Omental fat pad (tissue), 4 donors: ENCODE measurements around the gene CSTA. TPM values are rescaled to one million over a fixed set of nuclear protein-coding genes. Genes with fewer than 3 reads are reported as not detected.
A peak's percentile ranks its signal among the peaks of the same experiment; 100 is the strongest.
"Not testable (repeated sequence)": the region's sequence is repeated elsewhere in the genome, so short reads cannot be mapped to it uniquely, and the experiment has no call there.

Source experiments
- ATAC-seq: fragments of 150-250 bp; one replicate; pipeline ENCODE4 v1.9.1; 2016; ENCODE audit warnings: mild to moderate bottlenecking, moderate library complexity; ENCODE audit not compliant: low FRiP score
- DNase-seq: peaks from one replicate; pipeline ENCODE4 v3.0.0-alpha.2; 2019; ENCODE audit warnings: low spot score
- total RNA-seq, 4 donors: library from RNA; depleted of rRNA; stranded (reverse); fragments of >200 nt; gene quantifications; one replicate each; pipeline ENCODE4 v1.1.0, GENCODE V29; 2016
- TF ChIP-seq, protein P1 (sequence below), 3 donors: fragments of 450-650 bp; IDR thresholded peaks; one replicate each; pipeline ENCODE4 v1.5.1; 2016 to 2017; ENCODE audit warnings: antibody characterized with exemption in 3 of 3, mild to moderate bottlenecking in 3 of 3, moderate library complexity in 2 of 3

The CSTA gene
- total RNA-seq, 4 donors from 2014 or later: 2.7 to 9.1 (median 6.3) TPM

DNA sequence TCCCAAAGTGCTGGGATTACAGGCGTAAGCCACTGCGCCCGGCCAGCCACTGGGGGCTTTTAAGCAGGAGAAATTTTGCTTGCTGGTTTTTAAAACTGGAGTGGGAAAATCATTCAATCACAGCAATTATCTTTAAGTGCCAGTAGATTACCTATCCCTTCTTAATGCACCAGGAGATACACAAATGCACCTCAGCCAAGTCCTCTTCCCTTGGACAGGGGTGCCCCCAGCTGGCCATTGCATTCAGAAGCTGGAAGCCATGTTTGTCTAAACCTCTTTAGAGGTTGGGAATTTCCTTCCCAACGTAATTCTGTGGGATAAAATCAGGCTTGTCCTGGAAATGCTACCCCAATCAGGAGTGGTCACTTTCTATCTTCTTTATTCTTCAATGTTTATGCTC, 31.4 kb downstream of the CSTA start:
- TF ChIP-seq, protein P1, sequence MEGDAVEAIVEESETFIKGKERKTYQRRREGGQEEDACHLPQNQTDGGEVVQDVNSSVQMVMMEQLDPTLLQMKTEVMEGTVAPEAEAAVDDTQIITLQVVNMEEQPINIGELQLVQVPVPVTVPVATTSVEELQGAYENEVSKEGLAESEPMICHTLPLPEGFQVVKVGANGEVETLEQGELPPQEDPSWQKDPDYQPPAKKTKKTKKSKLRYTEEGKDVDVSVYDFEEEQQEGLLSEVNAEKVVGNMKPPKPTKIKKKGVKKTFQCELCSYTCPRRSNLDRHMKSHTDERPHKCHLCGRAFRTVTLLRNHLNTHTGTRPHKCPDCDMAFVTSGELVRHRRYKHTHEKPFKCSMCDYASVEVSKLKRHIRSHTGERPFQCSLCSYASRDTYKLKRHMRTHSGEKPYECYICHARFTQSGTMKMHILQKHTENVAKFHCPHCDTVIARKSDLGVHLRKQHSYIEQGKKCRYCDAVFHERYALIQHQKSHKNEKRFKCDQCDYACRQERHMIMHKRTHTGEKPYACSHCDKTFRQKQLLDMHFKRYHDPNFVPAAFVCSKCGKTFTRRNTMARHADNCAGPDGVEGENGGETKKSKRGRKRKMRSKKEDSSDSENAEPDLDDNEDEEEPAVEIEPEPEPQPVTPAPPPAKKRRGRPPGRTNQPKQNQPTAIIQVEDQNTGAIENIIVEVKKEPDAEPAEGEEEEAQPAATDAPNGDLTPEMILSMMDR (IDR thresholded peaks at IDR 0.05): no peak
- peak; percentile 63 for ATAC-seq
- no peak for DNase-seq

DNA sequence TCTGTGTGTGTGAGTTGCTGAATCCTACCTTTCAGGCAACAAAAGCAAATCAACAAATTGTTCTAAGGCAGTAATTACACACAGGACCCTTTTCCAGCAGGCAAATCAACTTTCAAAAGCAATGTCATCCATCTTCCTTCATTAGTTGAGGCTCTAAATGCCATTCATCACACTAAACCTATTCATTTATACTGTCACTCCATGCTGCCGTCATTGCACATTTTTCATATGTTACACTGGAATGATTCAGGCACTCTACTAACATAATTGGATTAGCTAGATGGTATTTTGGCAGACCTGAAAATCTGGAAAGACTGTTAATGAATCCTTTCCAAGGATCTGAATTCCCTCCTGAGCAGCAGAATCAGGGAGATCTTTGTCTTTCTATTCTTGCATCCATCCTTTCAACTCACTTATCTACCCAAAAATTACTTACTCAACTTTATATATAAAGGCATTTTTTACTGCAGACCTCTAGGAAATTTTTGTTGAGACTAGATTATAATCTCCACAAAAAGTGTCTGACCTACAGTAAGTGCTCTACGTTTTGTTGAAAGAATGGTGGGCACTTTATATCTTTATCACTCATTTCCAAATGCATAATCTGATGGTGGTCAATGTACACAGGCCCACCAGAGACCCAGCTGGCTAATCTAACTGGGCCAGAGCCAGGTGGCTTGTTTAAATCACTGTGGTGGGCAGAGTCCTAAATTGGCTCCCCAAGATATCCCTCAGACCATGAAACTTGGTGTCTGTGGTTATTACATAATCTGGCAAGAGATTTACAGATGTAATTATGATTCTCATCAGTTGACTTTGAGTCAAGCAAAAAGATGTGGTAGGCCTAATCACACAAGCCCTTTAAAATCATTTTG, 33.0 kb downstream of the CSTA start:
- TF ChIP-seq, protein P1 (IDR thresholded peaks at IDR 0.05): no peak
- DNase-seq (no peak), ATAC-seq (no peak)

DNA sequence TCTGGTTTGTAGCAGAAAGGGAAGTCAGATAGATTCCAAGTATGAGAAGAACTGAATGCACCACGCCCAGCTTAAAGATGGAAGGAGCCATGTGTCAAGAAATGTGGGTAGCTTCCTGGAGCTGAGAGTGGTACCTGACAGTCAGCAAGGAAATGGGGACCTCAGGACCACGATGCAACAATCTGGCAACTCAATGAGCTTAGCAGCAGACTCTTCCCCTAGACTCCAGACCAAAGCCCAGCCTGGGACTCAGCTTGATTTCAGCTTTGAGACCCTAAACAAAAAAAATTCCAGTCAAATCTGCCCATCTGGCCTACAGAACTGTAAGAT, 33.6 kb downstream of the CSTA start:
- ATAC-seq (no peak), DNase-seq (no peak)
- TF ChIP-seq, protein P1 (IDR thresholded peaks at IDR 0.05): no peak

DNA sequence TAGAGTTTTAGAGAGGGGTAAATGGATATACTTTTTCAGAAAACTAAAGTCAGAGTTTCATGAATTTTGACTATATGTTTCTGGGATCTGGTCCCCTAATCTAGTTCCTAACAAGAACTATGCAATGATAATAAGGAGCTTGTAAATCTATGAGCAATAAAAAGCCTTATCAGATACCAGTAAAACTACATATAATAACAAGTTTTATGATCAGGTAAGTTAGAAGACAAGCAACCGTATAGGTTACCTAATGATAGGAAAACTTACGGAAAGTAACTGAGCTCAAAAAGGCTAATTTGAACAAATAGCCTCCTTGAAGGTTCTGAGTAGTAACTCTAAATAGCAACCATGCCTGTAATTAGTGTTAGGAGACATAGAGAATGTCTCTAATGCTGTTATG, 37.0 kb downstream of the CSTA start:
- TF ChIP-seq, protein P1 (IDR thresholded peaks at IDR 0.05): no peak
- no peak for DNase-seq
- no peak for ATAC-seq

DNA sequence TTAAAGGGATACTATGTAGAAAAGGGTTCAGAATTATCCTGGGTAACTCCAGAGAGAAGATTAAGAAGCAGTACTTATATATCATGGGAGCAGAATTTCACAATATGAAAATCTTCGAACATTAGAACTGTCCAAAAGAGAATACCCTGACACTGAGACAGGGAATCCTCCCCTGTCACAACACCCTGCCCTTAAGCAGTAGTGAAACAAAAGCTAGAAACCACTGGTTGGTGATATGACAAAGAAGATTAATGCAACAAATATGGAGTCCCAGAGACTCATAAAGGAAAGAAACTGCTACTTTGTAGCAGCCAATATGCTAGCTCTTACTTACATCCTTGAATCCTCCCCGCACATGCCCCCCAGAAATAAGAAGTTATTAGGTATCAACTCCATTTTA, 39.4 kb downstream of the CSTA start:
- TF ChIP-seq, protein P1 (IDR thresholded peaks at IDR 0.05): no peak
- DNase-seq (no peak), ATAC-seq (no peak)

DNA sequence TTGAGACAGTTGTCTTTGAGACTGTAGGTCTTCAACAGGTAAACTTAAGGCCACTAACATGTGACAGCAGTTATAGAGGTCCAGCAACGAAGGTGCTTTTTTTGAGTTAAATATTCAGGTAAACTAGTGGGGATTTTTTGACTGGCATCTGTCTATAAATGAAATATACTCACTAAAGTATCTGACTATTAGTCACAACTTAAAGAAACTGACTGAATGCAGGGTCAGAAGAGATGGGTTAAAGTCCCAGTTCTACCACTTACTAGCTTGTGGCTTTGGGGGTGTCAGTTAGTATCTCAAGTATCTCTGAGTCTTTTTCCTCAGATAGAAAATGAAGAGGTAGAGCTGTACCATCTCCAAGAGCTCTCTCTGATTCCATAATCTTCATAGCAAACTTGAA, 40.0 kb downstream of the CSTA start:
- TF ChIP-seq, protein P1 (IDR thresholded peaks at IDR 0.05): no peak
- DNase-seq: no peak

DNA sequence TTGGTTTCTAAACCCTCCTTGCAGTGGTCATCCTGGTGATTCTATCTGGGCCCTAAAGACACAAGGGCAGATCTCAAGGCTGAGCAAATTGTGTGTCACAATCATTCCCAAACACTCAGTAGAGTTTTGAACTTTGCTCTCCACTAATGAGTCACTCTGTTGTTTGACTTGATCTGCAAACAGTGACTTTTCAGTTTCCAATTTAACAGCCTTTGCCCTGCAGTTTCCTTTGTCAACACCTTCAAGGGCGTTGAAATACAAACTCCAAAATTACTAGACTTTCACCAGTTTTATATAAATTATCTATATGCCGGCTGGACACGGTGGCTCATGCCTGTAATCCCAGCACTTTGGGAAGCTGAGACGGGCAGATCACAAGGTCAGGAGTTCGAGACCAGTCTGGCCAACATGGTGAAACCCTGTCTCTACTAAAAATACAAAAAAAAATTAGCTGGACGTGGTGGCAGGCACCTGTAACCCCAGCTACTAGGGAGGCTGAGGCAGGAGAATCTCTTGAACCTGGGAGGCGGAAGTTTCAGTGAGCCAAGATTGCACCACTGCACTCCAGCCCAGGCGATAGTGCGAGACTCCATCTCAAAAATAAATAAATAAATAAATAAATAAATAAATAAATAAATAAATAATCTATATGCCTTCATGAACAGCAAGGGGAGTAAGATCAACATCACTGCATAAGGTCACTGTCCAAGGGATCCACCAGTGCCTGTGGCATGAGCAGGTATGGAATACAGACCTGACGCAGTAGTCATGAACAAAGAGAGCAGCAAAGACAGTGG, 40.7 kb downstream of the CSTA start:
- not testable (repeated sequence) for DNase-seq, ATAC-seq

More for the DNA sequence above, 40.0 kb downstream of the CSTA start:
- no peak for ATAC-seq
